ENCODE data around the gene SFMBT2.
A peak's percentile ranks its signal among the peaks of the same experiment; 100 is the strongest.

DNA sequence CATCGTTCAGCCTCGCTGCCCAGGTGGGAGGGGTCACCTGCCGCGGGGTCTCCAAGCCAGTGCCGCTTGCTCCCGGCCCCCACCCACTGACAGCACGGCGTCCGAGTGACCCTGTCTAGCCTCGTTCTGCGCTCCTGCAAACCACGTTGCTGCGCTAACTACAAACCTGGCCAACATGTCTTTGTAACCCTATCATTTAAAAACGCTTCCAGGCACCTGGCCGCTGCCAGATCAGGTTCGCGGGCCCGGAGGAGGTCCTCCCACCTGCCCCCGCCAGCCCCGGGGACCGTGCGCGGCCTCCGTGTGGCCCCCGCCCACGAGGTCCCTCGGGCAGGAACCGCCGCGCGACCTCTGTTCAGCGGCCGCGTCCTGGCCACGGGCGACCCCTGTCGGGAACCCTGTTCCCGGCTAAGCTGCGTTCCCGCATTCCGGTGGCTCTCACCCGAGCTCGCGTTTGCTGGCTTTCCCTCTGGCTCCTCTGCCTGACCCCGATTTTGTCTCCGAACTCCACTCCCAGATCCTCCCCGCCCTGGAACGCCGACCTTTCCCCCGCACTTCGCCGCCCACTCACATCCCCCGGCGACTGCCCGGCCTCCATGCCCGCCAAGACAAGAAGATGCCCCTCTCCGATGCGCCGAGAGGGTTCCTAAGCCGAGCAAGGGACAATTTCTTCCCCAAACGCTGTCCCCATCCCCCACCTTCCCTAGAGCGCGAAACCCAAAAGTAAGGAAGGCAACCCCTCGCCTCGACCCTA lies 2.4 kb downstream of the SFMBT2 start:
- TF ChIP-seq, protein P1, sequence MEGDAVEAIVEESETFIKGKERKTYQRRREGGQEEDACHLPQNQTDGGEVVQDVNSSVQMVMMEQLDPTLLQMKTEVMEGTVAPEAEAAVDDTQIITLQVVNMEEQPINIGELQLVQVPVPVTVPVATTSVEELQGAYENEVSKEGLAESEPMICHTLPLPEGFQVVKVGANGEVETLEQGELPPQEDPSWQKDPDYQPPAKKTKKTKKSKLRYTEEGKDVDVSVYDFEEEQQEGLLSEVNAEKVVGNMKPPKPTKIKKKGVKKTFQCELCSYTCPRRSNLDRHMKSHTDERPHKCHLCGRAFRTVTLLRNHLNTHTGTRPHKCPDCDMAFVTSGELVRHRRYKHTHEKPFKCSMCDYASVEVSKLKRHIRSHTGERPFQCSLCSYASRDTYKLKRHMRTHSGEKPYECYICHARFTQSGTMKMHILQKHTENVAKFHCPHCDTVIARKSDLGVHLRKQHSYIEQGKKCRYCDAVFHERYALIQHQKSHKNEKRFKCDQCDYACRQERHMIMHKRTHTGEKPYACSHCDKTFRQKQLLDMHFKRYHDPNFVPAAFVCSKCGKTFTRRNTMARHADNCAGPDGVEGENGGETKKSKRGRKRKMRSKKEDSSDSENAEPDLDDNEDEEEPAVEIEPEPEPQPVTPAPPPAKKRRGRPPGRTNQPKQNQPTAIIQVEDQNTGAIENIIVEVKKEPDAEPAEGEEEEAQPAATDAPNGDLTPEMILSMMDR (IDR thresholded peaks at IDR 0.05) = peak; percentile 27 to 57 (median 48)
- no peak for TF ChIP-seq POLR2A (IDR thresholded peaks at IDR 0.05)
